ENCODE data around the gene QSOX1. TPM values are rescaled to one million over a fixed set of nuclear protein-coding genes. Genes with fewer than 3 reads are reported as not detected.

The QSOX1 gene
- total RNA-seq, 4 donors from 2014 or later: 109 to 124 (median 119) TPM

DNA sequence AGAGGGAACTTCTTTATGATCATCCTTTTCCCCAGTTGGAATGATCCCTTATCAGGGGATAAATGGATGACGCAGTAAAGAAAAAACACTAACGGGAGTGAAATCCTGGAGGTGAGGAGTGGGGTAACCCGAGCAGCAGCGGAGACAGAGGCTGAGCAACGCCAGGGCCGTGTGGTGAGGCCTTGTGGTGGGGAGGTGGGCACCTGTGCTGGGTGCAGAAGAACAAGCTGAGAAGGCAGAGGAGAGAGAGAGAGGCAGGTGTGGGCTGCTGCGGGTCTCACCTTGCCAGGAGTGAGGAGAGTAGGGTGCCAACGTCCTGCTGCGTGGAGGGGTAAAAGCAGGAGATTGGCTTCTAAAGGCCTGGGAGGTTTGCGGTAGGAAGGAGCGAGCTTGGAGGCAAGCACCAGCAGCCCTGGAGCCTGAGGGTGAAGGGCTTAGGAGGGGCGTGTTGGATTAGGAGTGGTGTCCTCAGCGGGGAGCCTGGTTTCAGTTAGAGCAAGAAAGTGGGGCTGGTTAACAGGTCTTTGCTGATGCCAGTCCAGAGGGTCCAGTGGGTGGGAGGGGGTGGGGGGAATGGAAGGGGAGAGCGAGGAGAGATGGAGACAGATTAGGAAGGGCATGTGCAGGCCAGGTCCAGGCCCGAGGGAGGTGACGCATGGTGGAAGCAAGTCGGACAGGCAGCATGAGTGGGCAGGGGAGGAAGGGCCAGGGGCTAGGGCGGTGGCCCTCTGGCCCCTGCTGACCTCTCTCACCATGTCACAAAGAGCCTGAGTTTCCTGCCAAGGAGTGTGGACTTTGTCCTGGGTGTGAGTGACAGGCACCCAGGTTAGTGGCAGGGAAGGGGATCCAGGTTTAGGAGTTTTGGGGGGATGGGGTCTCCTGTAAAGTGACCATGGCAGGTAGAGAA is 38.7 kb downstream of the QSOX1 start:
- H3K36me3 ChIP-seq: peaks cover 0 to 18% (median 7%) of the 10 kb centered on the region in 4 donors
- DNase-seq: peak; percentile 15
- intact Hi-C loops (cut with DNase I; ENCODE audit: low total_unique reads): no loop called here

DNA sequence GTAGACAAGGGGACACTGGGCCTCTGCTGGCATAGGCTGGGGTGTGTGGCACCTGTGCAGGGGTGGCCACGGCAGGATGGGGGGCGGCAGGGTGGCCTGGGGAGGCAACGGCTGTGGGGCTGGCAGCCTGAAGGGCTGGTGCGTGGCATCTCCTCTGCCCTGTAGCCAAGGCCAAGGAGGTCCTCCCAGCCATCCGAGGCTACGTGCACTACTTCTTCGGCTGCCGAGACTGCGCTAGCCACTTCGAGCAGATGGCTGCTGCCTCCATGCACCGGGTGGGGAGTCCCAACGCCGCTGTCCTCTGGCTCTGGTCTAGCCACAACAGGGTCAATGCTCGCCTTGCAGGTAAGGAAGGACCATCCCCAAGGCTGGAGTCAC is 39.4 kb downstream of the QSOX1 start:
- Histone ChIP-seq H3K9me3 (no peaks in the 10 kb centered on the region), H3K4me1 (peaks cover 0 to 8% (median 4%) of the 10 kb centered on the region in 4 donors), H3K4me3 (no peak overlapping the region), H3K27ac (no peak overlapping the region), H3K27me3 (no peaks in the 10 kb centered on the region), H3K36me3 (peaks cover 0 to 18% (median 7%) of the 10 kb centered on the region in 4 donors)
- WGBS, 2 donors (ENCODE audit: low coverage in 1 of 2): 96% methylated on average over 14 of the region's 14 CpGs; no CpG with 5 or more reads in 1 of the 2 donors
- in situ Hi-C loops (cut with MboI; ENCODE audit: low pct_ligation_motif_present in 1 of 4, low pct_unique_long_range_greater_than_20kb in 1 of 4, low sequenced_read_pairs in 3 of 4) (no loop called here), intact Hi-C loops (cut with DNase I; ENCODE audit: low total_unique reads) (no loop called here)
- TF ChIP-seq EP300 (IDR thresholded peaks at IDR 0.05; ENCODE audit: low read depth) (no peak), POLR2AphosphoS5 (IDR thresholded peaks at IDR 0.05) (no peak), POLR2A (IDR thresholded peaks at IDR 0.05) (no peak)
- TF ChIP-seq, protein P1, sequence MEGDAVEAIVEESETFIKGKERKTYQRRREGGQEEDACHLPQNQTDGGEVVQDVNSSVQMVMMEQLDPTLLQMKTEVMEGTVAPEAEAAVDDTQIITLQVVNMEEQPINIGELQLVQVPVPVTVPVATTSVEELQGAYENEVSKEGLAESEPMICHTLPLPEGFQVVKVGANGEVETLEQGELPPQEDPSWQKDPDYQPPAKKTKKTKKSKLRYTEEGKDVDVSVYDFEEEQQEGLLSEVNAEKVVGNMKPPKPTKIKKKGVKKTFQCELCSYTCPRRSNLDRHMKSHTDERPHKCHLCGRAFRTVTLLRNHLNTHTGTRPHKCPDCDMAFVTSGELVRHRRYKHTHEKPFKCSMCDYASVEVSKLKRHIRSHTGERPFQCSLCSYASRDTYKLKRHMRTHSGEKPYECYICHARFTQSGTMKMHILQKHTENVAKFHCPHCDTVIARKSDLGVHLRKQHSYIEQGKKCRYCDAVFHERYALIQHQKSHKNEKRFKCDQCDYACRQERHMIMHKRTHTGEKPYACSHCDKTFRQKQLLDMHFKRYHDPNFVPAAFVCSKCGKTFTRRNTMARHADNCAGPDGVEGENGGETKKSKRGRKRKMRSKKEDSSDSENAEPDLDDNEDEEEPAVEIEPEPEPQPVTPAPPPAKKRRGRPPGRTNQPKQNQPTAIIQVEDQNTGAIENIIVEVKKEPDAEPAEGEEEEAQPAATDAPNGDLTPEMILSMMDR (IDR thresholded peaks at IDR 0.05): no peak
- DNase-seq: no peak

More for the DNA sequence above, 38.7 kb downstream of the QSOX1 start:
- no peak overlapping the region for H3K4me3 ChIP-seq
- H3K4me1 ChIP-seq: peaks cover 0 to 8% (median 4%) of the 10 kb centered on the region in 4 donors
- no peaks in the 10 kb centered on the region for H3K9me3 ChIP-seq
- TF ChIP-seq, protein P1 (IDR thresholded peaks at IDR 0.05): no peak
- TF ChIP-seq POLR2A (IDR thresholded peaks at IDR 0.05) (no peak), POLR2AphosphoS5 (IDR thresholded peaks at IDR 0.05) (no peak), EP300 (IDR thresholded peaks at IDR 0.05; ENCODE audit: low read depth) (no peak)
- H3K27ac ChIP-seq: no peak overlapping the region
- 84 to 85% methylated on average over 14 to 18 of the region's 18 CpGs for WGBS, 2 donors (ENCODE audit: low coverage in 1 of 2)
- H3K27me3 ChIP-seq: no peaks in the 10 kb centered on the region
- in situ Hi-C loops (cut with MboI; ENCODE audit: low pct_ligation_motif_present in 1 of 4, low pct_unique_long_range_greater_than_20kb in 1 of 4, low sequenced_read_pairs in 3 of 4): no loop called here

DNA sequence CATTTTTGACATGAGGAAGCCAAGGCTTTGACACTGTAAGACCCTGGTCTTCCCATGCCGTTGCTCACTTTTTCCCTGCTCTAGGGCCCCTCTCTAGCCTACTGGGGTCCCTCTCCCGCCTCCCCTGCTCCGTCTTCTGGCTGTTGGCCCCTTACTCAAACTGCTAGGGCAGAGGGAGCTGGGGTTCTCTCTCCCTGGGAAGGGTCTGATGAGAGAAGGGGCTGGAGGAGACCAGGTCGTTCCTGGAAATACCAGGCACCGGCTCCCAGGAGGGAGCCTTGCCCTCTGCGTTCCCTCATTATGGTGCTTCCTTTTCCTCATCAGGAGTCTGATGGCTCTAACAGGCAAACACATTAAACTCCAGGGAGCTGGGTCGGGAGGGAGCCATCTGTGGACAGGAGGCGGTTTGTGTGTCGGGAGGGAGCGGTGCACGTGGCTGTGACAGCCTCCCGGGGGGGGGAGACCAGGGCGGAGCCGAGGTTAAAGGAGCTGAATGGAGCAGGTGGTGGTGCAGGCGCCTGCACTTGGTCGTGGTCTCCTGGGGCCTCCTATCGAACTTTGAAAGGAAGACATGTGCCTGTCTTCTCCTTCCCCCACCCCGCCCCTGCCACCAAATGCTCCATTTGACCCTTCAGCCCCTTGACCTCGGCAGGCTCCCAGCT is 40.0 kb downstream of the QSOX1 start:
- Histone ChIP-seq H3K36me3 (peaks cover 0 to 18% (median 7%) of the 10 kb centered on the region in 4 donors), H3K27ac (no peak overlapping the region), H3K4me1 (peaks cover 0 to 8% (median 4%) of the 10 kb centered on the region in 4 donors), H3K4me3 (no peak overlapping the region), H3K27me3 (no peaks in the 10 kb centered on the region), H3K9me3 (no peaks in the 10 kb centered on the region)
- in situ Hi-C loops (cut with MboI; ENCODE audit: low pct_ligation_motif_present in 1 of 4, low pct_unique_long_range_greater_than_20kb in 1 of 4, low sequenced_read_pairs in 3 of 4): no loop called here
- intact Hi-C loops (cut with DNase I; ENCODE audit: low total_unique reads): no loop called here
- 76% methylated on average over 19 of the region's 19 CpGs; no CpG with 5 or more reads in 1 of the 2 donors for WGBS, 2 donors (ENCODE audit: low coverage in 1 of 2)
- no peak for DNase-seq
- TF ChIP-seq, protein P1 (IDR thresholded peaks at IDR 0.05): no peak
- TF ChIP-seq POLR2A (IDR thresholded peaks at IDR 0.05) (no peak), EP300 (IDR thresholded peaks at IDR 0.05; ENCODE audit: low read depth) (no peak), POLR2AphosphoS5 (IDR thresholded peaks at IDR 0.05) (no peak)

DNA sequence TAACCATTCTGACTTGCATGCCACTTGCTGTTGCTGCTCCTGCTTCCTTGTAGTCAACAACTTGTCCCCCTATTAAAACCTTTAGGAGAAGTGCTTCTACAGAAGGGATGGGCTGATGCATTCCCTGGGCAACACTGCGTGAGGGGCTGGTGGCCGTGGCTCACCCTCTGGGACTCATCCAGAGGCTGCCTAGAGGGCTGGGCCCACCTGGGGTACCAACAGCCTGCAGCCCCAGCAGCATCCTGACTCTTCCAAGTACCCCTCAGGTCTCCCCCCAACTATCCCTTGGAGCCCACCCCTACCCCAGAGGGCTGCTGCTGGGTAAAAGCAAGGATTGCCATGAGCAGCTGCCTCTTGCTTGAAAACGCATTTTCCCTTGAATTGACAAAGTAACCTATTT is 40.7 kb downstream of the QSOX1 start:
- in situ Hi-C loops (cut with MboI; ENCODE audit: low pct_ligation_motif_present in 1 of 4, low pct_unique_long_range_greater_than_20kb in 1 of 4, low sequenced_read_pairs in 3 of 4): no loop called here
- H3K36me3 ChIP-seq: peaks cover 0 to 12% (median 6%) of the 10 kb centered on the region in 4 donors
- H3K4me1 ChIP-seq: peaks cover 0 to 8% (median 4%) of the 10 kb centered on the region in 4 donors
- H3K27ac ChIP-seq: no peak overlapping the region
- H3K9me3 ChIP-seq: no peaks in the 10 kb centered on the region
- TF ChIP-seq, protein P1 (IDR thresholded peaks at IDR 0.05): no peak
- no peak for TF ChIP-seq EP300 (IDR thresholded peaks at IDR 0.05; ENCODE audit: low read depth)
- TF ChIP-seq POLR2A (IDR thresholded peaks at IDR 0.05): no peak
- TF ChIP-seq POLR2AphosphoS5 (IDR thresholded peaks at IDR 0.05): no peak
- no peak for DNase-seq
- 91% methylated on average over 3 of the region's 3 CpGs; no CpG with 5 or more reads in 1 of the 2 donors for WGBS, 2 donors (ENCODE audit: low coverage in 1 of 2)
- no peaks in the 10 kb centered on the region for H3K27me3 ChIP-seq
- intact Hi-C loops (cut with DNase I; ENCODE audit: low total_unique reads): no loop called here
- H3K4me3 ChIP-seq: no peak overlapping the region

All from transverse colon (tissue), 4 donors.